ENCODE results near the gene KPNB1. TPM values are rescaled to one million over a fixed set of nuclear protein-coding genes. Genes with fewer than 3 reads are reported as not detected.

KPNB1 gene
- total RNA-seq: 325 and 443 TPM in 2 replicates

- no peak for TF ChIP-seq CTCF (IDR thresholded peaks at IDR 0.05; ENCODE audit: insufficient read depth, low read depth, low read length)
- peak within 1 kb of the TSS; percentile 79 for H3K4me3 ChIP-seq (ENCODE audit: low read depth, low read length)
- DNase-seq (ENCODE audit: low read depth): peak; percentile 100
Observed at GRCh38 chr17:47649153-47649971, at the start of gene KPNB1. TSS of gene KPNB1 (plus strand) at chr17:47649919. CDS start at chr17:47650245, 326 bp downstream.

GRCh38 chr17:47603830-47604597 lies 45.7 kb upstream of the KPNB1 start:
- no peak overlapping the region for H3K4me3 ChIP-seq (ENCODE audit: low read depth, low read length)
- no peak for TF ChIP-seq CTCF (IDR thresholded peaks at IDR 0.05; ENCODE audit: insufficient read depth, low read depth, low read length)
- peak; percentile 69 for DNase-seq (ENCODE audit: low read depth)

DNA sequence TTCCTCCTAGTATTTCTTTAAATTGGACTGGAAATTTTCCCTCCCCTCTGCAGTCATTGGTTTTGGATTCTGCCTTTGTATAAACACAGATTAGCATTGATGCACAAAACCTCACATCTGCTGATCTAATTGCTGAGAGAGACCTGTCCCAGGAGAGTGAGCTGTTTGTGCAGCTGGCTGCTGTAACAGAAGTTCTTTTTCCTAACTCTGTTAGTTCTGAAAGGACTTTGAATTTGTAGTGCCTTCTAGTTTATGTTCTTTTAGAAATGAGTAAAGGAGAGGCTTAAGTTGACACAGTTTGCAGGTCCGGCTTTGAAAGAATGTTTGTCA lies 45.2 kb upstream of the KPNB1 start:
- TF ChIP-seq CTCF (IDR thresholded peaks at IDR 0.05; ENCODE audit: insufficient read depth, low read depth, low read length): no peak
- peak; percentile 84 for DNase-seq (ENCODE audit: low read depth)

GRCh38 chr17:47605011-47605410 lies 44.7 kb upstream of the KPNB1 start:
- H3K4me3 ChIP-seq (ENCODE audit: low read depth, low read length): no peak overlapping the region
- no peak for TF ChIP-seq CTCF (IDR thresholded peaks at IDR 0.05; ENCODE audit: insufficient read depth, low read depth, low read length)
- DNase-seq (ENCODE audit: low read depth): no peak

More for the DNA sequence above, 45.2 kb upstream of the KPNB1 start:
- H3K4me3 ChIP-seq (ENCODE audit: low read depth, low read length): no peak overlapping the region

- no peak overlapping the region for H3K4me3 ChIP-seq (ENCODE audit: low read depth, low read length)
- no peak for TF ChIP-seq CTCF (IDR thresholded peaks at IDR 0.05; ENCODE audit: insufficient read depth, low read depth, low read length)
- DNase-seq (ENCODE audit: low read depth): no peak
Observed at GRCh38 chr17:47607481-47607880, 42.2 kb upstream of the KPNB1 start.

- H3K4me3 ChIP-seq (ENCODE audit: low read depth, low read length): no peak overlapping the region
- peak; percentile 57 for DNase-seq (ENCODE audit: low read depth)
- no peak for TF ChIP-seq CTCF (IDR thresholded peaks at IDR 0.05; ENCODE audit: insufficient read depth, low read depth, low read length)
Observed at GRCh38 chr17:47611372-47612350, 38.1 kb upstream of the KPNB1 start.
